Stimulated activated CD4-positive, alpha-beta T cell treated with anti-CD3 and anti-CD28 coated beads, TNF-alpha, amount 100 ng/mL, for 4 hours (primary cell): ENCODE data around the gene DCBLD2.

Experiments
- DNase-seq, 3 experiments: peaks; one replicate each; pipeline ENCODE4 v3.0.0-alpha.2; 2020; ENCODE audit warnings: low read depth in 3 of 3

DCBLD2 gene

GRCh38 chr3:98829246-98829832 lies 72.2 kb downstream of the DCBLD2 start:
- no peak for DNase-seq

- no peak for DNase-seq
These were observed 74.1 kb downstream of the DCBLD2 start for GRCh38 chr3:98827221-98827920.

DNA sequence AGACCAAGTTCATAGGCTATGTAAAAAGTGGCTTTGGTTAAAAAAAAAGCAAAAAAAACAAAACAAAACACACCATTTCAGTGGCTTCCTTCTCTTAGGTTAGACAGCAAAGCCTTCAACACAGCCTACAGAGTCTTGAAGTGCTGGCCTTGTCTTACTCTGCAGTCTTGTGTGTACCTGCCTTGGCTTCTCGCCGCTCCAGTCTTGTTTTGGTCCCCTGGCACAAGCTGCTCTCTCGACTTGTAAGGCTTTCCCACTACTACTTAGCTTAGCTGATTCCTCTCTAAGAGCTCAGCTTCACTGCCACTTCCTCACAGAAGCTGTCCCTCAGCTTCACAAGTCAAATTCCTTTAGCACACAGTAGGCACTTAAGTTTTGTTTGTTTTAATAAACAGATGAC lies 75.4 kb downstream of the DCBLD2 start:
- DNase-seq = no peak

- DNase-seq = no peak
These were observed 77.2 kb downstream of the DCBLD2 start for GRCh38 chr3:98824256-98824655.

GRCh38 chr3:98823791-98824190 lies 77.7 kb downstream of the DCBLD2 start:
- DNase-seq = no peak

DNA sequence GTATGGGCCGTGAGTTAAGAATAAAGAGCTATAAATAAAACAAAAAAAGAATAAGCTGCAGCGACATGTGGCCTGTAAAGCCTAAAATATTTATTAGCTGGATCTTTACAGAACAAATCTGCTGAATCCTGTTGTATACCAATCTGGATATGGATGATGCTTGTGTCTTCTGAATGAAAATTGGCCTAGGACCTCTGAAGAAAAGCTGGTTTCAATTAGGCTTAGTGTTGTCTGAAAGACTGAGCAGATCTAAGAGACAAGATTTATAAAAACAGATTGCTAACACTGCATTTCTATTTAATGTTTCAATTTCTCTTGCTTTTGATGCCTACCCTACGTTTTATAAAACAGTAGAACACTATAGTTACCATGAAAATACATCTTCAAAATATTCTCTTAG lies 80.4 kb downstream of the DCBLD2 start:
- no peak for DNase-seq

DNA sequence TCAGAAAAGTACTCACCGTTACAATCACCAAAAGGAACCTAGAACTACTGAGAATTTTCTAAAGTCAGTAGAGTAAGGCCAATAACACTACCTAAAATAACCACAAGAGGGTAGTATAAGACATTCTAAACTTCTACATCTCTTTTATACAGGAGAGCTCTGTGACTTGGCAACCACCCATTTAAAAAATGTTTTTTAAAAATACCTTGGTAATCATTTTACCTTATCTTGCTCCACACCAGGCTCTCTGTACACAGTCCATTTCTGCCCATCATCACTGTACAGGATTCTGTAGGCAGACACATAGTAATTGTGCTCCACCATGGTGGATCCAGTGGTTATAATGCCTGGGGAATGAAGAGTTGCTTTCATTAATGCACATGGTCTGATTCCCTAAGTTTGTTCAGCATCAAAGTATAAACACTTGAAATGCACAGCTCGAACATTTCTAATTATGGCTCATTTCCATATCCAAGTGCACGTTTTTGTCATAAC lies 83.9 kb downstream of the DCBLD2 start:
- DNase-seq = no peak

DNA sequence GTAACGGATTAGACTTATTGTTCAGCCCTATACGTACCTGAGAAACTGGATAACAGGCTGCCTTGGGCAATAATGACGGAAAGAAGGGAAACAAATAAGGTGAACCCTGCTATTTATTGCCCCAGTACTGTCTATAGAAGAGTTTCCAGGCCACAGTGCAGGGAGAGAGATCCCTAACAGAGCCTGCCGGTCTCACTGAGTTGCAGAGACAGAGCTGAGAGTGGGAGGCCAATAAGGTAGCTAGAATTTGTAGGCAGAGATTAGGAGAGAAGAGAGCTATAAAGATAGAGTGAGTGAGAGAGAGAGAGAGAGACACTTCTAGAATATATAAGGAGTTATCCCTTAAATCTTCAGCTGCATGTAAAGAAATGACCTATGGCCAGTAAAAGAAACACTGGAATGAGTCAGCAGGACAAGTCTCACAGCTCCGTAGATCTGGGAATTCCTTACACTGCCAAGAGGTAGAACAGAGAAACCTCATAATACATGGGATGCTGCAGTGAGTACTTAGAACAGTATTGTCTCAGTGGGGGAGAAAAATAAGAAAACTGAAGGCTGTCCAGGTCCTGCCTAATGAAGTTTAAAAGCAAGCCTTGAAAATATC lies 86.6 kb downstream of the DCBLD2 start:
- DNase-seq = no peak

- no peak for DNase-seq
These were observed 88.6 kb downstream of the DCBLD2 start for GRCh38 chr3:98812851-98813374.

DNA sequence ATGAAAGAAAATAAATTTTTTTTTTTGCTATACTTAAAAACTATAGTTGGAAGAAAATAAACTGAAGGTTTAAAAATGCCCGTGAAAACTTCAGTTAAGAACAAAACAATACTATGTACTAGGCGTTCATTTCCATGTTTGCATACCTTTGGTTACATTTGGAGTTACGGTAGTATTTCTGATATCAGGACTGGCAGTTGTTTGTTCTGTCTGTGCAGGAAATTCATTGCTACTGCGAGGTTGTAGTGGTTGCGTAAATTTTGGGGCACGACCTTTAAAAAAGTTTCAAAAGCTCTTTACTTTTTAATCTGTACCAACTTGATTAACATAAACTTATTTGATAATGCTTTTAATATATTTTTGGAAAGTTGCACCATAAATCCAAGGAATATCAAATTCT lies 90.4 kb downstream of the DCBLD2 start:
- DNase-seq = no peak

DNA sequence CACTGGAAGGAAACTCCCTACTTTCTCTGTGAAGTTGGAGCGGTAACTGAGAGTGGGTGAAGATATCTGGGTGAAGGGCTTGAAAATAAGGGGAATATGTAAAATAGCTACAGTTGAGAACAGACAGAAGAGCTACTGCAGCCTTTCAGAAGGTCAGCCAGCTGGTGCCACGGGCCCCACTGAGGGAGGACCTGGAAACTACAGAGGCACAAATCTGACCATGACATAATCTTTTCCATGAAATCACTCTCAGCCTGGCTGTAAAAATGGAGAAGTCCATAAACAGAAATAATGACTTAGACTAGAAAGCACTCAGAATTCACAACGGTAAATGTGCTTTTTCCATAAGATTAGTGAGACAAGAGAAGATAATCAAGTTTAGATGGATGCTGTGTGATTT lies 91.9 kb downstream of the DCBLD2 start:
- no peak for DNase-seq

DNA sequence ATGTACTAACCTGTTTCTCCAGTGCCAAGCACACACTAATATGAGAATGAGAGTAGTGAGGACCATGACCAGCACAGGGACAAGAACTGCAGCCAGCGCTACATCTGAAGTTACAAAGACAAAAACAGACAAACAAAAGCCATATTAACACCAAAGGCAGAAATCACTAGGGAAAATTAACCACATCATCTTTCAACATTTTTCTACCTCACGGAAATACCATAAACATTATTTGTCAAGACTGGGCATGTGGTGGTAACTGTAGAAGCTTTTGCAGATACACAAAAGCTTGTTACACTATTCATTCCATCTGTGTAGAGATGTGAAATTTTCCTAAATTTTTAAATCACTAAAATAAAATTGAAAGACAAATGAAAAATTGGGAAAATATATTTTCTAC lies 93.4 kb downstream of the DCBLD2 start:
- DNase-seq = no peak

GRCh38 chr3:98807561-98807960 lies 93.9 kb downstream of the DCBLD2 start:
- DNase-seq = no peak

DNA sequence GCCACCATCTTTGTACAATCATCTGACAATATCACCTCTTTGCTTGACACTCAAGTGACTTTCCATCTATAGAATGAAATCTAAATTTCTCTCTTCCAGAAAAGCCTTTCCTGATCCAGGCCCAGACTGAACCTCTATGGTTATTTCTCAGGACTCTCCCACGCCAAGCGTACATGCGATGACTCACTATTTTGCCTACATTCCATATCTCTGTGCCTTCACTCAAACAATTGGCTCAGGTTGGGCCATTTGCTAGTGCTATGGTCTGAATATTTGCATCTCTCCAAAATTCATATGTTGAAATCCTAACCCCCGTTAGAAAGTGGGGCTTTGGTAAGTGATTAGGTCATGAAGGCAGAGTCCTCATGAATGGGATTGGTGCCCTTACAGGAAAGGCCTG lies 94.5 kb downstream of the DCBLD2 start:
- DNase-seq = no peak

DNA sequence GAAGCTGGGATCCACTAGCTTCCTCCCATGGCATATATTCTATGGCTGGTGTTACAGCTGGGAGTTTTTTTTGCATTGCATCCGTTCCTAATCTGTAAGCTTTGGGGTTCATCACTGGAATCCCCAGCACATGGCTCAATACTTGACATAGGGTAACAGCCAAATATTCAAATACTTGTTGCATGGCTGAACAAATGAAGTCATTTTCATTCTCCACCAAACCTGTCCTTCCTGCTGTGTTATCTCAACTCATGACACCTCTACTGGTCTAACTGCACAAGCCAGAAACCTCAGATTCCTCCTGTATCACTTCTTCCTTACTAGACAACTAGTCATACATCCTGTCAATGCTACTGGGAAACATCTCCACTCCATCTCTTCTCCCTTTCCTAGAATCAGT lies 95.0 kb downstream of the DCBLD2 start:
- DNase-seq = no peak

DNA sequence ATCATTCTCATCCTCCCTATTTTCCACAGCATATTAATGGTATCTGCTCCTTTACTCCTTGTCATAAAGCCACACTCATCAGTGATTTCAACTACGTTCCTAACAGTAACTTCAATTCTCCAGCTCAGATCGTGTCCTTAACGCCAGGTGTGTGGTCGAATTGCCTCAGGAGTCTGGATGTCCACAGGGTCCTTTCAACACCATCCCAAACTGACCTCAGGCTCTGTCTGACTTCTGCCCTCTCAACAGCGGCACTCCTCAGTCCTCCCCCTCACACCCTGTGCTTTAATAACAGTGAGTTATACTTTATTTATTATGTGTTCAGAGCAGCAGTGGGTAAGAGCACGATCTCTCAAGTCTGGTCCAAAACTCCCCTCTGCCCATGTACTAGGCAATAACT lies 95.9 kb downstream of the DCBLD2 start:
- DNase-seq = no peak

DNA sequence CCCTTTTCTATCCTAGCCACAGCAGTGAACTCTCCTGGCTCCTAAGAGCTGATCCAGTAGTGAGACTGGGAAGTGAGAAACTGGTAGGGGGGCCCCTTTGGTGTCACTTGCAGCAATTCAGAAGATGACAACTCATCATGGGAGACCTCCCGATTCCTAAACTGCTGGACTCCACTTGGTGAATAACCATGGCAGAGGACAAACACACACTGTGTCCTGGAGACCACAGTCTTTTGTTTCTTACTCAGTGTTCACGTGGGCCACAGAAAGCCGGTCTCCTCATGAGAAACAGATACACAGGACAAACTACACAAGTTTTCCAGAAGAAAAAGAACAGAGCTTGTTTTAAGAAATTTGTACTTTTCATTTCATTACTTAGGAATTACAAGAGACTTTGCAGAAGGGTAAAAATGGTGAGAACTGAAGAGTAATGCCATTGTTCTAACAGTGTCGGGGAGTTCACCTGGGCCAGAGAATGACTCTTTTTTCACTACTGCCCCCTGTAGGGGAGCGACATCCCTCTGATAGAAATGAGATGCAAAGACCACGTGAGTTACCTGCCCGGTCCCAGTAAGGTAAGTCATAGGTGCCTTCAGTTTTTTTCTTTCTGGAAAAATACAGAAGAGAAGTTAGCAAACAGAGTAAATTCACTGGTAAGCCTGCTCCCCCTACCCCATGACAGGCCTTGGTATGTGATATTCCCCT lies 100.3 kb downstream of the DCBLD2 start:
- no peak for DNase-seq

- no peak for DNase-seq
These were observed 101.1 kb downstream of the DCBLD2 start for GRCh38 chr3:98800401-98800800.

DNA sequence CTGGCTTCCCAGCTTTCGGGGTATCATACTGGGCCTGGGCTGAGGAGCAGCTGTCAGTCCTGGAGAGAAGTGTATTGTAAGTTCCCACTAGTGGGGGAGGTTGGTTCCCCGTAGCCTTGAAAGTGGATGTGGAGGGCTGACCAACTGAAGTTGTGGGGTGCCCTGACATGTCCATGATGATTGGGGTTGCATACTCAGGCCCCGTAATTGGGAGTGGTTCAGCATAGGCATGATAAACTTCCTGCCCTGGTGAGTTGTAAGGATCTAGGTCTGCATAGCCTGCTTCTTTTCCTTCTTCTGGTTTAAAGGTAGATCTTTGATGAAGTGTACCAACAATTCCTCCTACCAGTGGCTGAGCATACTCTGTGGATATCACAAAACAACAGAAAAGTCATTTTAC lies 102.0 kb downstream of the DCBLD2 start:
- DNase-seq = no peak

DNA sequence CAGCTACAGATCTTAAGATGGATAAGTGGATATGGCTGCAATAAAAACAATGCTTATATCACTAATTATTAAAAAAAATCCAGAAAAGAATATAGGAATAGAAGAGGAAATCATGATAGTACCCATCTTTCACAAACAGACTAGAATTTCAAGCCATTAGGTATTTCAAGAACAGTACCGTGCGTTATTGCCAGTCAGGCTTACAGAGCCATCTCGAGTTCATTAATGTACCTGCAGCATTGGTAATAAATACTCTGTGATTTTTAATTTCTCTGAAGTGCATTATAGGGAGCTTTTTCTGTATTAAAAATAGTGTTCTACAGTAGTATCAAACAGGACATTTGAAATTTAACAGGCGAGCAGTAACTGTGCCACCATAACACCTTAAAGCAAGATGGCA lies 102.7 kb downstream of the DCBLD2 start:
- no peak for DNase-seq

DNA sequence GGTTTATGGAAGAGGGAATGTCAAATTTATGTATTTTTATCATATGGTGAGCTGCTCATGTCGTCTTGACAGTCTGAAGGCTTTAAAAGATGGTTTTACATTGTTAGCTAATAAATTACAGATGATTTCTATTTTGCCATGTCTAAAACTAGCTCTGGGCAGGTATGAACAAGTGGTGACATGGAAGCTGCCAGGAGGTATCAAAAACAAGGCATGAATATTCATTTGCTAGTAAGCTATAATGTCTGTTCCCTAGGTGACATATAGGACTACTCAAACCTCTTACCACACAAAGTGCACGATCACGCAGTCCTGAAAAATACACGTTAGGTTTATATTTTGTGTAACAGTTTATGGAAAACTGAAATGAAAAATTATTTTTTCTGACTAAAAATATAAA lies 103.6 kb downstream of the DCBLD2 start:
- DNase-seq = no peak

DNA sequence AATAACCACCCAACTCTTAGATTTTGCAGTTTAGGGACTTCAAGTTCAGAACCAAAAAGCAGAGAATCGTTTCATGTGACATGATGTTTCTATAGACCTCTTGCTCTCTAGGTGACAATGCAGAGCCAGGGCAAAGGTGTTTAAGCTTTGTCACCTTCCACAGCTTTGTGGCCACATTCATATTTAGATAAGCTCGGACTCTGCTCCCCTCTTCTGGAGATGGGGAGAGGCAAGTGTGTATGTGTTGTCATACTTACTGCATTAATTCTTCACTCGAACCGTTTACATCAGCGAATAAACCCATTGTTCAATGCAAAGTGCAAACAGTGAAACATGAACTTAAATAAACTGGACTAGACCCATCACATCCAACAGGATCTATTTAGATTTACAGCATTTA lies 105.2 kb downstream of the DCBLD2 start:
- DNase-seq = no peak
